GM18520 (cell line): Measurements from ENCODE around the gene HAPSTR1.

Experiments used
- ATAC-seq: cut with Tn5 transposase; IDR thresholded peaks from one replicate; pipeline ENCODE4 v1.9.1; 2021; ENCODE audit not compliant: unreplicated experiment

Gene HAPSTR1

DNA sequence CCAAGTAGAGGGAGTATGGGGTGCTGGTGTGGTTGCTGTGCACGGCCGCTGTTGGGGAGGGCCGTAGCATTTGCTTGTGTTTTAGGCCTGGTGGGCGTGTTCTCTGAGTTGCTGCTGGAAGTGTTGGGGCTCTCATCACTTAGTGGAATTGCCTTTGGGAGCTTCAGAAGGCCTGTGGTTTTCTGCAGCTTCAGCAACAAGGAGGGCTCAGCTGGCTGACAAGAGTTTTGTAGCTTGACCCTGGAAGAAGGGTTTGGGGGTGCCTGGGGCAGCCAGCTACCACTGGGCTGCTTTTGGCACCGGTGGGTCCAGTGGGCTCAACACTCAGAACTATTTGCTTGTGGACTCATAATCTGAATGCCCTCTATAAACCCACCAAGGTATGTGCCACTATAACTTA is 30.9 kb downstream of the HAPSTR1 start:
- ATAC-seq: no peak

- ATAC-seq: no peak
Observed at GRCh38 chr16:9122969-9123368, 31.5 kb downstream of the HAPSTR1 start.

GRCh38 chr16:9123401-9123800 is 32.0 kb downstream of the HAPSTR1 start:
- ATAC-seq: no peak

- no peak for ATAC-seq
Observed at GRCh38 chr16:9123871-9124270, 32.4 kb downstream of the HAPSTR1 start.

DNA sequence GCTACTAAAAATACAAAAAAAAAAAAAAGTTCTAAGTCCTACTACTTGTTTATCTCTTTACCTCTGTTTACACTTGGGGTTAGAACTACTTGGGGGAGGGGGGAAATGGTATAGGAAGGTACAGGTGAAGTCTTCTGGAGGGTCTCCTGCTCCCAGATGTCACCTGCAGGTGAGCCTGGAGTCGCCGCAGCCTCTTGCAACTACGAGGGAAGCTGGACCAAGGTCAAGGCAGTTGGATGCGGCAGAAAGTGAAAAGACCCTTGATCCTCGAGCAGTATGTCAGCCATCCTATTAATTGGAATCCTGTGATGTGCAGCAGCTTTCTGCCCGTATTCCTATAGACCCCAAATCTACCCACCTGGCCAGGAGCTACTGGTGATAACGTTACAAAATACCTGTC is 33.0 kb downstream of the HAPSTR1 start:
- no peak for ATAC-seq

DNA sequence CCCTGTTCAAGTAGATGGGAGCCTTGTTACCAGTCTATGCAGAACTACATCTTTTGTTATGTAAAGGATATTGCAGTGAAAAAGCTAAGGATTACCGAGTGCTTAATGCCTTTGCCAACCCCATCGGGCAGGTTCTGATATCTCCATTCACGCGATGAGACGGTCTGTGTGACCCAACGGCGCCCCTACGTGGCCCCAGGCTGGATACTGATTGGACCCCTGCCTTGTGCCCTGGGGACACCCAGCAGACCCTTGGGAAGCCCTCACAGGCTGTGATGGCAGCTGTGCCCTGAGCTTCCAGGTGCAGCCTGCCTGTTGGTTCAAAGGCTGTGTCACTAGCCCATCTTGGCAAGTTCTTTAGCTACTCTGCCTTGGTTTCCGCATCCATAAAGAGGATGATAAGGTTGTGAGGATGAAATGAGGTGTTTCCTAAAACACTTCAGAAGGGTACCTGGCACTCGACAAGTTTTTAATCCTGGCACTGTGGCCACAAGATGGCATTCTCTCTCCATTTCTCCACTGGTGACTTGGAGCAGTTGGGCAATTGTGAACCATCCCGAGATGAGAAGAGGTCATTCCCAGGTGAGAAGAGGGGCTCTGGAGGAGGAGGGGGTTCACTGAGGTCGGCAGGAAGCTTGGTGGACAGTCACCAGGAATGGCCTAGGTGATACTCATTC is 33.6 kb downstream of the HAPSTR1 start:
- ATAC-seq: no peak

DNA sequence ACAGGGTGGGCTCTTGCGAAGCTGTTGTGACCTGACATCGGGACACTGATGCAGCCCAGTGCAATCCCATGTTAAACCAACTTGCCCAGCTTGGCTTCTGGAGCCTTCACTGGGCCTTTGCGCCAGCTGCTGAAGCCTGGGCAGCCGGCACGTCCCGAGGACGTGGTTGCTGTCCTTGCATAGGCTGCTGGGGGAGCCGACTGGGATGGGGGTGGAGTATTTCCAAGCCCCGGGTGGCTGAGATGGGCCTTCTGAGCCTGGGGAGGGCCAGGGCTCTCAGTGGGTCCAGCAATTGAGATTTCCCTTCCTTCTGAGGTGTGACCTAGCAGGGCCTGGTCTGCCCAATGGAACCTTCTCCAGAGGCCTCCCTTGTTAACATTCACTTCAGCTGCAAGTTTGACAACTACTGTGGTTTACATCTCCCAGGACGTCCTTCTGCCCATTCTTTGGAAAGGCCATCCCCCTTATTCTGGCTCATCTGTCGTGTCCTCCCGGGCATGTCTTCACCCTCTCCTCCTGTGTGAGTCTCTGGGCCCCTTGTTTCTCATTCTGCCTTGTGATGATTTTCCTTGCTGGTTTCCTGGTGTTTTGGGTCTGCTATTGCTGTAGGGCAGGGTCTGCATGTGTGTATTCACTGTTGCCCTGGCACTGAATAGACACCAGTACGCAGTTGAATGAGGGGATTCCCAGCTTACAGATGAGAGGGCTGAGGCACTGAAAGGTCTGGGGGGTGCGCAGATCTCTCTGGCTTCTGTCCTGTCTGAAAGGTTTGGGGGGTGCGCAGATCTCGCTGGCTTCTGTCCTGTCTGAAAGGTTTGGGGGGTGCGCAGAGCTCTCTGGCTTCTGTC is 34.4 kb downstream of the HAPSTR1 start:
- no peak for ATAC-seq

DNA sequence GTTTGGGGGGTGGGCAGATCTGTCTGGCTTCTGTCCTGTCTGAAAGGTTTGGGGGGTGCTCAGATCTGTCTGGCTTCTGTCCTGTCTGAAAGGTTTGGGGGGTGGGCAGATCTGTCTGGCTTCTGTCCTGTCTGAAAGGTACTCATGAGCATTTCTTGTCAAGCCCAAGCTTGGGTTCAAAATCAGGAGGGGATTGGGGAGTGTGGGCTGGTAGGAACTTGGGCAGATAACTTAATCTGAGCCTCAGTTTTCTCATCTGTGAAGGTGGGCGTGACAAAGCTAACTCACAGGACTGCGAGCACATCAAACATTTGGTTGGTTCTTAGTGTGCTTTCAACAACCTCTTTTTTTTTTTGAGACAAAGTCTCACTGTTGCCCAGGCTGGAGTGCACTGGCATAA is 35.2 kb downstream of the HAPSTR1 start:
- no peak for ATAC-seq

DNA sequence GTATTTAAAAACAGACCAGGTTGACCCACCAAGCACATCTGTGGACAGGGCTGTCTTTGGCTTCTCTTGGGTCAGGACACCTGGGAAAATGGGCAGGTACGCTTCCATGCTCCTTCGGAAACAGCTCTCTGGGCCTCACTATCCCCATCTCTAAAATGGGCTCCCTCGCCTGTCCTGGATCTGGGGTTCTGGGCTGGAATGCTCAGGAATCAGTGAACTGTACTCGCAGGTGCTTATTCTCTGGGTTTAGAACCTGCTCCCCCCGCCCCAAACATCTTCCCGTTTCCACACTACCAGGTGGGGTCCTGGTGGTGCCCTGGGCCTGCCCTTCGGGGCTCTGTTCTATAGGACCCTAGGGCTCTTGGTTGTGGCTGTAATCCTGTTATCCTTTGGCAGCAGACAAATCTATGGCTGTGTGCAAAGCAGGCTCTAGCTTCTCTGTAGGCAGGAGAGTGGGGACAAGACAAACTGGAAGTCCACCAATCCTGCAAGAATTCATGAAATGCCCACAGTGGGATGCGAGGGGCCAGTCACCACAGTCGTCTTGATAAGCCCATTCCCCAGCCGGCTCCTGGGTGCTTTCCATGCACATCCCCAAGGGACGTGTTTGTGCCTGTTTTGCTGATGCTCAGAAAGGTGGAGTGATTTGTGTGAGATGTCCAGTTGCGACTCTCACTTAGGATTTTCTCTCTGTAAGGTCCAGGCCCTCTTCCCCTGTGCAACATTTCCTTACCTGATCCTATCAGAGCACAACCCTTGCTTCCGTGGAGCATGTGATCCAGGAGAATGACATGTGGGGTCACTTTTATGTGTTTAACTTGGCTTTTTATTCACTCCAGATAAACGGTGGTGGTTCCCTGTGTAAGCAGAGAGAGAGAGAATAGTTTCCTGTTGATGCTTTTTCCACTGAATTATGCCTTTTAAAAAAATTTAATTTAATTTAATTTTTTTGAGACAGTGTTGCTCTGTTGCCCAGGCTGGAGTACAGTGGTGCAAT is 37.2 kb downstream of the HAPSTR1 start:
- no peak for ATAC-seq

DNA sequence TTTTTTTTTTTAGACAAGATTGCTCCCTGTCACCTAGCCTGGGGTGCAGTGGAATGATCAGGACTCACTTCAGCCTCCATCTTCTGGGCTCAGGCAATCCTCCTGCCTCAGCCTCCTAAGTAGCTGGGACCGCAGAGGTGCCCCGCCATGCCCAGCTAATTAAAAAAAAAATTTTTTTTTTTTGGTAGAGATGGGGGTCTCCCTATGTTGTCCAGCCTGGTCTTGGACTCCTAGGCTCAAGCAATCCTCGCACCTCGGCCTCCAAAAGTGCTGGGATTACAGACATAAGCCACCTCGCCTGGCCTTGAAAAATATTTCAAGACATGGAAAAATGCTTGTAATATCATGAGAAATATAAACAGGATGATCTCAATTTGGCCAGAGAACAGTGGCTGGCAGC is 42.9 kb downstream of the HAPSTR1 start:
- no peak for ATAC-seq

DNA sequence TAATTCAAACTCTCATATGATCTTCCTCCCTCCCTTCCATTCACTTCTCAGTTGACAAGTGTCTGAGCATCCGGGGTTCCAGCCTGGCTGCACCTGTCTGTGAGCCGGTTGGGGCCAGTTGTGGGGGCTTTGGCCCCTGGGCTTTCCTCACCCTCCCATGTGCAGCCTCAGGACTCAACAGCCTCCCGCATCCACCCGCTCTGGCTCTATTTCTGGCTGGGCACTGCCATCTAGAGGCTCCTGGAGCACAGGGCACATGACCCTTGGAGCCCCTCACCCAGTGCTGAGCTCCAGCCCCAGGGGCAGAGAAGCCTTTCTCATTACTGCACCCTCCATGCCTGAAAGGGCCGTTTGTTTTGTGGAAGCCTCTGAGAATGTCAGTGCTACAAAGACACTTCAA is 43.3 kb downstream of the HAPSTR1 start:
- ATAC-seq: no peak

DNA sequence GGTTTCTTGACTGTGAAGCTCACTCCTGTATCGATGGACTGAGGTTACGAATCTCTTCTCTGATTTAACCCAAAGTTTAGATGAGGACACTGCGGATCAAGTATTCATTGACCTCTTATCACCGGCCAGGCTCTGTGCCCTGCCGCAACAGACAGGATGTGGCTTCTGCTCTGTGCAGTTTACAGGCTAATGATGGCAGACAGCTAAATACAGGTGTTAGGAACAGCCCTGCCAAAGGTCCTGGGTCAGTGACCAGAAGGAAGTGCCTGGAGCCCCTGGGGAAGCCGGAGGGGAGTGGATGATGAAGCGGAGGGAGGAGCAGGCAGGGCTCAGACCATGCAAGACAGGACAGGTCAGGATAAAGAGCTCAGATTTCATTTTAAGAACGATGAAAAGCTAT is 44.4 kb downstream of the HAPSTR1 start:
- peak; percentile 63 for ATAC-seq

- ATAC-seq: no peak
Observed at GRCh38 chr16:9136596-9136995, 45.2 kb downstream of the HAPSTR1 start.

DNA sequence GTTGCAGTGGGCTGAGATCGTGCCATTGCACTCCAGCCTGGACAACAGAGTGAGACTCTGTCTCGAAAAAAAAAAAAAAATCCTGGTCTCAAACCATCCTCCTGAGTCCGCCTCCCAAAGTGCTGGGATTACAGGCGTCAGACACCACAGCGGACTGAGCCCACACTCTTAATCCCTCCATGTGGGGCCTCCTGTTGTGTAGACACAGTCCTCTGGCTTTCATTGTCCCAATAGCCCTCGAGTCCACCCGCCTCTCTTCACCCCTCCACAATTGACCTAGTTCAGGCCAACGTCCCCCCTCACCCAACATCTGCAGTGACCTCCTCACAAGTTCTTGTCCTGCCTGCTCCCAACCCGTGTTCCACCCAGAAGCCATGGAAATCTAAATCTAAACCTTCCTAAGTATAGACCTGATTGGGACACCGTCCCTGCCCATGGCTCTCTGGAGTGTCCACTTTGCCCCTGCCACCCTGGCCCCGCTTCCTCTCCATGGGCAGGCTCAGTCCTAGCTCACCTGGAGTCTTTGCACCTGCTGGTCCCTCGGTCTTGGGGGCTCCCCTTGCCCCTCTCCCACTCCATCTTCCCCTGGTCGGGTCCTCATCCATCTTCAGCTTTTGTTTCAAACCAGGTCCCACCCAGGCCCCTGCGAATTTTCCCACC is 46.7 kb downstream of the HAPSTR1 start:
- no peak for ATAC-seq

DNA sequence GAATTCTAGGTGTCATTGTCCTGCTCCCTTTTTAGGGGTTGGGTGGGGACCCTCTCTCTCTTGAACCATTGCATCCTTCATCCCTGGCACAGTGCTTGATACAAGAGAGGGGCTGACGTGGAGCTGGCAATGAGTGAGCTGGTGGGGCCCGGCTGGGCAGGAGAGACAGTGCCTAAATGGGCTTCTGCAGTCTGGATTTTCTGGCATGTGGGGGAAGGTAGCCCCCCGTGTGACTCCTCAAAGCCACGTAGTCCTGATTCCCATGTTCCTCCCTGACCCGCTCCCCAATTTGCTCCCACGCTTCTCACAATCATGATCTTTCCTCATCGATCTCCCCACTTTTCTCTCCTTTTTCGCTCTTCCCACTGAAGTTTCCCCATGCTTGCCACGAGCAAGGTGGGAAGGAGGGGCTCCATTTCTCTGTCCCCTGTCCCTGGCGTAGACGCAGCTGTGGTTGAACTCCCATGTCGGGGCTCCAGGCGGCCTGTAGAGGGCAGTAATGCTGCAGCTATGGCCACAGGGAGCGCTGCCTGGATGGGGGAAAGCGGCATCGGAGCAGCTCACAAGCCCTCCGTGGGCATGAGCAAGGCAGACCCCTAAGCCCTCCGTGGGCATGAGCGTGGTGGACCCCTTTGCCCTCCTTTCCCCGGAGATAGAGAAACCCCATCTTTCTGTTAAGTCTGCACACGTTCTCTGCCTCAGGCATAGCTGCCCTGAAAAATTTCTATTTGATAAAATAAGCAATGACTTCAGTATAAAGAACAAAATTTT is 47.5 kb downstream of the HAPSTR1 start:
- no peak for ATAC-seq

- ATAC-seq: no peak
Observed at GRCh38 chr16:9139965-9140364, 48.5 kb downstream of the HAPSTR1 start.
